ENCODE results near the gene CDC42EP1. TPM values are rescaled to one million over a fixed set of nuclear protein-coding genes. Genes with fewer than 3 reads are reported as not detected.
A peak's percentile ranks its signal among the peaks of the same experiment; 100 is the strongest.

CDC42EP1 gene
- under 1 TPM; 0.42 to 0.47 TPM for total RNA-seq

- H3K9me3 Mint-ChIP-seq (ENCODE audit: low read depth): no peaks in the 10 kb centered on the region
- no peak within 1 kb of the TSS for H3K27ac Mint-ChIP-seq
- CTCF ChIA-PET: interaction anchor here (22.7 kb wide), 1 partner anchor 15 kb away, joined by 661 read pairs; no protein-coding TSS in a partner anchor
- peaks cover 81% of the 10 kb centered on the region for H3K27me3 Mint-ChIP-seq
- peaks cover 18% of the 10 kb centered on the region for H3K4me1 Mint-ChIP-seq
- peak within 1 kb of the TSS; percentile 13 for H3K4me3 Mint-ChIP-seq
- H3K36me3 Mint-ChIP-seq: no peaks in the 10 kb centered on the region
- ATAC-seq (peak; percentile 54), DNase-seq (no peak)
Measured at GRCh38 chr22:37559901-37560607, at the start of gene CDC42EP1. CDC42EP1 (plus strand) TSS chr22:37560480; CDS start chr22:37566350, 5,870 bp downstream.

GRCh38 chr22:37511395-37512104 lies 48.7 kb upstream of the CDC42EP1 start:
- CTCF ChIA-PET: interaction anchor here (0.8 to 1.2 kb wide), 2 partner anchors 12 to 14 kb away, joined by 3 read pairs; no protein-coding TSS in a partner anchor
- H3K9me3 Mint-ChIP-seq (ENCODE audit: low read depth): no peaks in the 10 kb centered on the region

DNA sequence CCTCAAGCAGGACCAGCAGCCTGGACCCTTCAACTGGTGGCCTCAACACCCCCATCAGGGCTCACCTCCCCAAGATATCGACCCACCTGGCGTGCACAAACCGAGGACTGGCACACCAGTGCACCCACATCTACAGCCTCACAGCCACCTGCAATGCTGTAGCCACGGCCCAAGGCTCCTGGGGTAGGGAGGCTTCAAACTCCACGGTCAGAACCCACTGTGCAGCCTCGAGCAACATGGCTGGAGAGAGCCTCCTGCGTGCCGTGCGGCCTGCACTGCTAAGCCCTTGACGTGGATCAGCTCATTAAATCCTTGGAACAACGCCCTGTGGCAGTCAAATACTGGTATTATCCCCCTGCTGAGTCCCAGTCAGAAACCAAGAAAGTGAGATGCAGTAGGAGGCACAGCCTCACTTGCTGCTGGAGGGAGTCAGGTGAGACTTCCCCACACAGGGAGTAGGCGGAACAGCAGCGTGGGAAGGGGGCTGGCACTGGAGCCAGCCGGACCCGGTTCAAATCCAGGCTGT lies 45.7 kb upstream of the CDC42EP1 start:
- H3K36me3 Mint-ChIP-seq: no peaks in the 10 kb centered on the region
- no peaks in the 10 kb centered on the region for H3K9me3 Mint-ChIP-seq (ENCODE audit: low read depth)
- no peak overlapping the region for H3K4me3 Mint-ChIP-seq
- CTCF ChIA-PET: no interaction called here
- H3K4me1 Mint-ChIP-seq: peaks cover 3% of the 10 kb centered on the region
- H3K27ac Mint-ChIP-seq: no peak overlapping the region
- no peak for DNase-seq
- peaks cover 43% of the 10 kb centered on the region for H3K27me3 Mint-ChIP-seq
- ATAC-seq: no peak

More at GRCh38 chr22:37511395-37512104, 48.7 kb upstream of the CDC42EP1 start:
- H3K27ac Mint-ChIP-seq: no peak overlapping the region
- no peak for ATAC-seq
- no peak overlapping the region for H3K4me3 Mint-ChIP-seq
- DNase-seq: no peak
- no peaks in the 10 kb centered on the region for H3K36me3 Mint-ChIP-seq
- H3K27me3 Mint-ChIP-seq: peaks cover 23% of the 10 kb centered on the region
- no peaks in the 10 kb centered on the region for H3K4me1 Mint-ChIP-seq

DNA sequence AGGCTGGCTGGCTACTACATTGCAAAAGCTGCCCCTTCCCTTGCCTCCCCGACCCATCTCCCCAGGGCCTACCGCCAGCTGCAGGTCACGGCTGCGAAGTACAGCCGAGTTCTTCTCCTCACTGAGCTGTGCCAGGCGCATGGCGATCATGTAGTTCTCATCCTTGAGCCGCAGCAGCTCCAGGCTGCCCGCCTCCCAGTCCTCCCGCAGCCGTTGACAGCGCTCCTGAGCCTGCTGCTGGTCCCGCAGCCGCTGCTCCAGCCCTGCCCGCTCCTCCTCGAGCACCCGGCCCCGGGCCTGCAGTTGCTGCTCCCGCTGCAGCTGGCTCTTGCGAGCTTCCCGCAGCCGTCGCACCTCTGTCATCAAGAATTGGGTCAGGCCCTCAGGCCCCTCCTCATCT lies 44.4 kb upstream of the CDC42EP1 start:
- H3K4me1 Mint-ChIP-seq: peaks cover 3% of the 10 kb centered on the region
- no peaks in the 10 kb centered on the region for H3K36me3 Mint-ChIP-seq
- H3K4me3 Mint-ChIP-seq: no peak overlapping the region
- H3K27ac Mint-ChIP-seq: no peak overlapping the region
- H3K9me3 Mint-ChIP-seq (ENCODE audit: low read depth): no peaks in the 10 kb centered on the region
- ATAC-seq (no peak), DNase-seq (no peak)
- CTCF ChIA-PET: interaction anchor here (0.7 to 1.3 kb wide), 6 partner anchors 11 to 85 kb away, joined by 3 to 4 read pairs (median 3); no protein-coding TSS in a partner anchor
- H3K27me3 Mint-ChIP-seq: peaks cover 54% of the 10 kb centered on the region

GRCh38 chr22:37516456-37516855 lies 43.8 kb upstream of the CDC42EP1 start:
- Mint-ChIP-seq H3K4me3 (no peak overlapping the region), H3K36me3 (no peaks in the 10 kb centered on the region), H3K4me1 (peaks cover 3% of the 10 kb centered on the region), H3K27me3 (peaks cover 59% of the 10 kb centered on the region), H3K27ac (no peak overlapping the region), H3K9me3 (ENCODE audit: low read depth) (no peaks in the 10 kb centered on the region)
- DNase-seq (no peak), ATAC-seq (no peak)
- CTCF ChIA-PET: interaction anchor here (1.0 to 1.3 kb wide), 5 partner anchors 11 to 74 kb away, joined by 3 read pairs; no protein-coding TSS in a partner anchor

DNA sequence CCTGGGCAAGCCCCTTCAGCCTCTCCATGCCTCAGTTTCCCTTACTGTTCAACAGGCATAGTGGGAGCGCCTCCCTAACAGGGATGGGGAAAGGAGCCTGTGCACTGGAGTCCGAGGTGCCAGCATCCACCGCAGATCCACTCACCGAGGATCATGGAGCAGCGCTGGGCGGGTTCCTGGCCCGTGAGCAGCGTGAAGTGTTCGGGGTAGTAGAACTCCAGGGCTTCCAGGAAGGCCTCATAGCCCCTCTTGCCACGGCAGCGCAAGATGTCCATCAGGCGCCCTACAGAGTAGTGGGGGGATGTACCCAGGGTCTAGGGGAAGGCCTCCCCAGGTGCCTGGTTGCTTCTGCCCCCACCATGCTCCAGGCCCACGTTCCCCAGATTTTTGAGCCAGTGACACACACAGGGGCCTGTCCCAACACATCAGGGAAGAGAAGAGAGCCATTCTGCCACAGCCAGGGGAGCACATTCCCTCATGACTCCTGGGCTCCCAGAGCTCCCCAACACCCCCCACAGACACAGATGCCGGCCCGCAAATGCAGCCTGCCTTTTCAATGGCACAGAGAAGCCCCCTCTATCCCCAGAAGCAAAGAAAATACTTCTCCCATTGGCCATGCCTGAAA lies 42.3 kb upstream of the CDC42EP1 start:
- peaks cover 3% of the 10 kb centered on the region for H3K4me1 Mint-ChIP-seq
- no peaks in the 10 kb centered on the region for H3K36me3 Mint-ChIP-seq
- CTCF ChIA-PET: no interaction called here
- H3K27ac Mint-ChIP-seq: no peak overlapping the region
- peak overlapping the region; percentile 51 for H3K4me3 Mint-ChIP-seq
- no peaks in the 10 kb centered on the region for H3K9me3 Mint-ChIP-seq (ENCODE audit: low read depth)
- H3K27me3 Mint-ChIP-seq: peaks cover 68% of the 10 kb centered on the region
- ATAC-seq (no peak), DNase-seq (no peak)

GRCh38 chr22:37518509-37519267 lies 41.6 kb upstream of the CDC42EP1 start:
- Mint-ChIP-seq H3K9me3 (ENCODE audit: low read depth) (no peaks in the 10 kb centered on the region), H3K27ac (no peak overlapping the region), H3K4me1 (peaks cover 3% of the 10 kb centered on the region), H3K36me3 (no peaks in the 10 kb centered on the region), H3K27me3 (peaks cover 71% of the 10 kb centered on the region), H3K4me3 (peak overlapping the region; percentile 51)
- CTCF ChIA-PET: no interaction called here
- DNase-seq (no peak), ATAC-seq (peak; percentile 15)

DNA sequence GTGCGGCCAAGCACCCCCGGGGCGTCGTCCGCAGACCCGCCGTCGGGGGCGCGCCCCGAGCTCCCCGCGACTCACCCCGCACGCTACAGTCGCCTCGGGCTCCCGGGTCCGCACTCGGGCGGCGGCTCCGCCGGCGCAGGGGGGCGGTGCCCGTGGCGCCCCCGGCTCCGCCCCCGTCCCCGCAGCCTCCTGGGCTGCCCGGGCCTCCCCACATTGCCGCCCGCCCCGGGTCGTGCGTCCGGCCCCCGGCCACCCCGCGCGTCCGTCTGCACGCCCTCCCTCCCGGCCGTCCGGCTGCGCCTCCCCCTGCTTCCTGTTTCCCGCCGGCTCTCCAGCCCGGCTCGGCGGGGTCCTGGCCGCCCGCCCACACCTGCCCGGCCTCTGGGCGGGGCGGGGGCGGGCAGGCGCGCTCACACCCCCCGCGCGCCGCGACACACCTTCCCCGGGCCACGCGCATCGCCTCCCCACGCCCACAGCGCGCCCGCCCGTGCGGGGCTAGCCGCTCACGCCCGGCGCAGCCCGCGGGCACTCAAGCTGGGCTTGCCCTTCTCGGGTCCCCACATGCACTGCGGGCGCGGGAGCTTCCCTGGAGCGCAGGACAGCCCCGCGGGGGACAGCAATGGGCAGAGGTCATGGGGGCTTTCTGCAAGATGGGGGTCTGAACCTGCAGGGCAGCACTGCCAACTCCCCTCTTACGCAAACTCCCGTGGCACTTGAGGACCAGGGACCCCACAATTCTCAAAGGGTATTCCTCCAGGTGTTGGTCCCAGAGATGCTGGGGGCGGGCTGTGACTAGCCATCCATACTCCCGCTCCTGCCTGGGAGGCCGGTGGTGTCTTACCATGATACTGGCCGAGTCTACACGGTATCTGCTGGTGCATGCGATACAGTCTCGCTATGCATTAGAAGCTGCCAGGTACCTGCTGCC lies 40.7 kb upstream of the CDC42EP1 start, which contains the start of gene CARD10:
Gene CARD10, minus strand, starts transcription at position 148 of the 928 bp plus-strand sequence. CDS start 215 bp downstream, outside the sequence.
- peak; percentile 75 for ATAC-seq
- CTCF ChIA-PET: interaction anchor here (1.3 to 1.4 kb wide), 2 partner anchors 19 to 47 kb away, joined by 3 to 4 read pairs; no protein-coding TSS in a partner anchor
- peak within 1 kb of the TSS; percentile 51 for H3K4me3 Mint-ChIP-seq
- H3K27ac Mint-ChIP-seq: no peak within 1 kb of the TSS
- DNase-seq: no peak
- peaks cover 72% of the 10 kb centered on the region for H3K27me3 Mint-ChIP-seq
- no peaks in the 10 kb centered on the region for H3K9me3 Mint-ChIP-seq (ENCODE audit: low read depth)
- H3K4me1 Mint-ChIP-seq: peaks cover 3% of the 10 kb centered on the region
- no peaks in the 10 kb centered on the region for H3K36me3 Mint-ChIP-seq

DNA sequence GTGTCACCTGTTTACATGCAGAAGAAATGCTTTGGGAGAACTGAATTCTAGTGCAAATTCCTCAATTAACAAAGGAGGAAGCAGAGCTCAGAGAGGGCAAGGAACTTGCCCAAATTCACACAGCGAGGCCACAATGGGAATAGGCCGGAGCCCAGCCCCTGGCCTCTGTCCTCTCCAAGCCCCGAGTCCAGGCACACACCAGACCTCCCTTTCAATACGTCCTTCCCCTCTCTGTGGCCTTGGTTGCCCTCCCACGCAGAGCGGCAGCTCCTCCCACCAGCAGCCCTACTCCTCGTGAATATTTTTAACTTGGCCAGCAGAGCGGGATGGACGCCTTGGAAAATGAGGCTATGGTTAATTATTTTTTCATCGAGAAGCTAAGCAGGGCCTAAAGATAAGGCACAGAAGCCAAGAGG lies 39.5 kb upstream of the CDC42EP1 start:
- no peak for ATAC-seq
- Mint-ChIP-seq H3K27ac (no peak overlapping the region), H3K9me3 (ENCODE audit: low read depth) (no peaks in the 10 kb centered on the region), H3K4me1 (peaks cover 7% of the 10 kb centered on the region), H3K27me3 (peaks cover 64% of the 10 kb centered on the region), H3K4me3 (no peak overlapping the region), H3K36me3 (no peaks in the 10 kb centered on the region)
- CTCF ChIA-PET: interaction anchor here (1.1 to 1.4 kb wide), 3 partner anchors 18 to 48 kb away, joined by 3 to 4 read pairs (median 4); no protein-coding TSS in a partner anchor
- DNase-seq: no peak

GRCh38 chr22:37521236-37521739 lies 39.0 kb upstream of the CDC42EP1 start:
- CTCF ChIA-PET: interaction anchor here (1.1 kb wide), 1 partner anchor 46 kb away, joined by 4 read pairs; no protein-coding TSS in a partner anchor
- ATAC-seq: no peak
- peaks cover 63% of the 10 kb centered on the region for H3K27me3 Mint-ChIP-seq

GRCh38 chr22:37522482-37522881 lies 37.8 kb upstream of the CDC42EP1 start:
- CTCF ChIA-PET: interaction anchor here (1.0 kb wide), 1 partner anchor 16 kb away, joined by 3 read pairs; no protein-coding TSS in a partner anchor
- Mint-ChIP-seq H3K9me3 (ENCODE audit: low read depth) (no peaks in the 10 kb centered on the region), H3K27me3 (peaks cover 58% of the 10 kb centered on the region), H3K27ac (no peak overlapping the region), H3K4me3 (no peak overlapping the region), H3K36me3 (no peaks in the 10 kb centered on the region), H3K4me1 (peaks cover 9% of the 10 kb centered on the region)
- DNase-seq (no peak), ATAC-seq (no peak)

More at GRCh38 chr22:37521236-37521739, 39.0 kb upstream of the CDC42EP1 start:
- H3K36me3 Mint-ChIP-seq: no peaks in the 10 kb centered on the region
- H3K4me3 Mint-ChIP-seq: no peak overlapping the region
- no peak overlapping the region for H3K27ac Mint-ChIP-seq
- H3K9me3 Mint-ChIP-seq (ENCODE audit: low read depth): no peaks in the 10 kb centered on the region
- DNase-seq: no peak
- H3K4me1 Mint-ChIP-seq: peaks cover 9% of the 10 kb centered on the region

Measured in activated CD8-positive, alpha-beta memory T cell treated with anti-CD3 and anti-CD28 coated beads, Interleukin-2, amount 10 ng/mL, durations not matched to agents 7 days and 5 days (primary cell).